Frontal cortex (tissue), 4 donors: Measurements from ENCODE around the gene EFCAB12. TPM values are rescaled to one million over a fixed set of nuclear protein-coding genes. Genes with fewer than 3 reads are reported as not detected.
A peak's percentile ranks its signal among the peaks of the same experiment; 100 is the strongest.

Source experiments
- DNase-seq, 2 donors: peaks; one replicate each; pipeline ENCODE4 v3.0.0; 2012; ENCODE audit warnings: low spot score in 2 of 2
- FAIRE-seq: peaks from 2 replicates; lab custom pipeline; 2012; peaks lifted over from hg19 to GRCh38; lab: Jason Lieb, UNC
- total RNA-seq: library from RNA; depleted of rRNA; stranded (reverse); fragments of >200 nt; gene quantifications from one replicate; pipeline ENCODE4 v1.2.3, GENCODE V29; 2014
- donor health status: control.
- donor health status: control.
- donor health status: control.

EFCAB12 gene
- total RNA-seq: 0.41 TPM

DNA sequence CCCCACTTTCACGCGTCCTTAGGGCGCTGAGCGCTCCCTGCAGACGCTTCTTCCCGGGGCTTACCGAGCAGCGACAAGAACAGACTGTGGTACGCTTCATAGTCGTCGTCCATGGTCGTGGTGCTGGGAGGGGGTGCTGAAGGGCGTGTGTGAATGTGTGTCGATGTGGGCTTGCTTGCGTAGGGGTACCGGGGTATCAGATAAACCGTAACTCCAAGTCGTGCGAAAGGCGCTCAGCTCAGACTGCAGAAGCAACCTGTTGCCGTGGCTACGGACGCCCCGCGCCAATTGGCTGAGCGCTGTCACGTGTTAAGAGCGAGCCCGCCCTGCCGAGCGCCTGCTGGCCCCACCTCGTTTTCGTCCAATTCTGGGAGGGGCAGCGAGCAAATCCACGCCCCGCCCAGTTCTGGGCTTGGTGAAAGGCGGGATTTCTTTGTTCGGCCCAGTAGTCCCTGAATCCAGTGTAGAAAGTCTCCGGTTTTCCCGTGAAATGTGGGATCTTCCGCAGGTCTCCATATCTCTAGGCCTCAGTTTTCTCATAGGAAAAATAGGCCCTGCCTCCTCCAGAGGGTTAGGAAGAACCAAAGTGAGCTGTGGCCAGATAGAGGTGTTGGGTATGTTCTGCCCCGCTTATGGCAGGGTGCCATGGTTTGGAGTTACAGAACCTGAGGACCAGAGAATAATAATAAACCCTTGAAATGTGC is at the start of gene EFCAB12:
Gene EFCAB12, minus strand, starts transcription at position 261 of the 704 bp plus-strand sequence. Its CDS starts 148 bp downstream, at position 113.
- peak; percentile 42 for FAIRE-seq
- DNase-seq: peak; percentile 81 to 92

DNA sequence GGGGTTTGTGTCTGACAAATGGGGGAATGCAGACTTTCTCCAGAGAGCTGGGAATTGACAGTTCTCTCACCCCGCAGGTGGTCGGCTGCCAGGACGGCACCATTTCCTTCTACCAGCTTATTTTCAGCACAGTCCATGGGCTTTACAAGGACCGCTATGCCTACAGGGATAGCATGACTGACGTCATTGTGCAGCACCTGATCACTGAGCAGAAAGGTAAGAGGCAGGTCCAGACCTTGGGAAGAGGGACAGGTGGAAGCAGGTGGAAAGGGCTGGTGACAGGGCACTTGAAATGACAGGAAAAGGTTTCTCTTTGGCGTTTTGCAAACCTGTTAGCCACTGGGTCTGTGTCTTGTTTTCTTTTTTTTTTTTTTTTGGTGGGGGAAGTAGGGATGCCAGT is 48.1 kb upstream of the EFCAB12 start:
- FAIRE-seq (no peak), DNase-seq (no peak)

DNA sequence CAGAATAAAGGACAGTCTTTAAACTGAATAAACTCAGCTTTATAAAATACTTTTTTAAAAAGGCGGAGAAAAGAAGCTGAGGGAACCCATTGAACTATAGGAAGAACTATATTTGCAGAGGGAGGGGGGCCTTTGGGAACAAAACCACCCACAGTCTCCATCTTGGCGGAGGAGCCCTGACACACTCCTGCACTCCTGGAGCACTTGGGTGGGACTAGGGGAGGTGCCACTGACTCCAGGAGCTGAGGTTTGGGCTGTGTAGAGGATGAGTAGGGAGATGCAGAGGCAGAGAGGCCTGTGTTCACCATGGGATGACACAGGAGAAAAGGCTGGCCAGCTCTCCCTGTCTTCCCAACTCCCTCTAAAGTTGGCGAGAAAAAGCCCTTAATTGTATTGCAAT is 47.4 kb upstream of the EFCAB12 start:
- no peak for FAIRE-seq
- DNase-seq: no peak

DNA sequence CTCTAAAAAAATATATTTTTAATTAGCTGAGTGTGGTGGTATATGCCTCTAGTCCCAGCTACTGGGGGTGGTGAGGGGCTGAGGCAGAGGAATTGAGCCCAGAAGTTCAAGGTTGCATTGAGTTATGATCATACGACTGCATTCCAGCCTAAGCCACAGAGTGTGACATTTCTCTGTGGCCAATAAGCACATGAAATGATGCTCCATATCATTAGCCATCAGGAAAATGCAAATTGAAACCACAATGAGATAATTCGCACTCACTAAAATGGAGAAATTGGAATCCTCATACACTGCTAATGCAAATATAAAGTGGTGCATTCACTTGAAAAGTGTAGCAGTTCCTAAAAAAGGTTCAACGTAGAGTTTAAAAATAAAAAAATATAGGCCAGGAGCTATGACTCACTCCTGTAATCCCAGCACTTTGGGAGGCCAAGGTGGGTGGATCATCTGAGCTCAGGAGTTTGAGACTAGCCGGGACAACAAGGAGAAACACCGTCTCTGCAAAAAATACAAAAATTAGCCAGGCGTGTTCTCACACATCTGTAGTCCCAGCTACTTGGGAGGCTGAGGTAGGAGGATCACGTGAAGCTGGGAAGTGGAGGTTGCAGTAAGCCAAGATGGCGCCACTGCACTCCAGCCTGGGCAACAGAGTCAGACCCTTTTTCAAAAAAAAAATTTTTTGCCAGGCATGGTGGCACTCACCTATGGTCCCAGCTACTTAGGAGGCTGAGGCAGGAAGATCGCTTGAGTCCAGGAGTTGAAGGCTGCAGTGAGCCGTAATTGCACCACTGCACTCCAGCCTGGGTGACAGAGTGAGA is 46.8 kb upstream of the EFCAB12 start:
- DNase-seq (no peak), FAIRE-seq (no peak)

DNA sequence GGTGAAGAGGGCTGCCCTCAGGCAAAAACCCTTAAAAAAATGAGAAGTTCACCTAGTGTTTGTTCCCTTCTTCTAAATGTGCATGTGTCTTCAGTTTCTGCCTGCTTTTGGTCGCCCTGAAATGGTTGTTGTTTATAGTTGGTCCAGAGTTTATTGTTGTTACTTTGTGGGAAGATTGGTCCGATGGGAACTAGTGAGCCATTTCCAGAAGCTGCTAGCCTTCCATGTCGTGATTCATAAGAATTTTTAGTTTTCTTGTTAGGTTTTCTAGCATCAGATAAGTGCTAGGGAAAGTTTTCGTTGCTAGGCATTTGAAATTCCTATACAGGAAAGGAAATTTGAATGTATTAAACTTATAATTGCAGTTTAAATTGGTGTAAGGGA is 45.3 kb upstream of the EFCAB12 start:
- DNase-seq (no peak), FAIRE-seq (no peak)

DNA sequence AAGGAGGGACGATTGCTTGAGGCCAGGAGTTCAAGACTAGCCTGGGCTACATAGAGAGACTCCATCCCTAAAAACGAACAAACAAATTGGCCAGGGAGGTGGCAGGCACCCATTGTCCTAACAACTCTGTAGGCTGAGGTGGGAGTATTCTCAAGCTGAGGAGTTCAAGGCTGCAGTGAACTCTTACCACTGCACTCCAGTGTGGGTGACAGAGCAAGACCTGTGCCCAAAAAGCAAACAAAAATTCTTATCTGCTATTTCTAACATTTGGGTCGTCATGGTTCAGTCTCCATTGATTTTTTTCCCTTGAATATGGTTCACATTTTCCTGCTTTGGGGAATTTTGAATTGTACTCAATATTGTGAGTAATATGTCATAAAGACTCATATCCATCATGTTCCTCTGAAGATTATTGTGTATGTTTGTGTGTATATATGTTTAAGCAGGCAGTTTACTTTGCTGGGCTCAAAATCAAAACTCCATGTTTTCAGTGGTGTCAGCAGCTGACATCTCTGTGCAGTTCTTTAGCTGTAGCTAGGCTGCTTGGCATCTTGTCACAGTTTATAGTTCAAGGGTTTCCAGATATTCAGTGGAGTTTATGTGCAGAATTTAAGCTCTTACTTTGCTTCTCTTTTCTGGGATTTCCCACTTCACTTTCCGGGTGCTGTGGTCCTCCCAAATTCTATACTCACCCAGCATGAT is 44.8 kb upstream of the EFCAB12 start:
- no peak for FAIRE-seq

DNA sequence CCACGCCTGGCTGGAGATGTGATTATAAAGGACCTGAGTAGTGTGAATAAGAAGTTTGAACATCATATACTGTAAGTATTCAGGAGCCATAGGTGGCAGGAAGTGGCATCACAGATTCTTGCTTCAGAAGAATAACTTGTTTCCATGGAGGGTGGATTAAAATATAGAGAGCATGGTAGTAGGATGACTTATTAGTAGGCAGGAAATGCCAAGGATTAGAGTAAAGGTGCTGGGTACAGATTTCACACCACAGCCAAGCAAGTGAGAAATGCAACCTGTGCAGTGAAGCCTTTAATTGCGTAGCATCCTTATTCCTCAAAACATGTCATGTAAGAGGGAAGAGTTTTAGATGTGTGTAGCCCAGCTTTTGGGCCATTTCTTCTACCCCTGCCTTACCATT is 42.4 kb upstream of the EFCAB12 start:
- no peak for DNase-seq
- no peak for FAIRE-seq

More for the DNA sequence above, 44.8 kb upstream of the EFCAB12 start:
- no peak for DNase-seq

DNA sequence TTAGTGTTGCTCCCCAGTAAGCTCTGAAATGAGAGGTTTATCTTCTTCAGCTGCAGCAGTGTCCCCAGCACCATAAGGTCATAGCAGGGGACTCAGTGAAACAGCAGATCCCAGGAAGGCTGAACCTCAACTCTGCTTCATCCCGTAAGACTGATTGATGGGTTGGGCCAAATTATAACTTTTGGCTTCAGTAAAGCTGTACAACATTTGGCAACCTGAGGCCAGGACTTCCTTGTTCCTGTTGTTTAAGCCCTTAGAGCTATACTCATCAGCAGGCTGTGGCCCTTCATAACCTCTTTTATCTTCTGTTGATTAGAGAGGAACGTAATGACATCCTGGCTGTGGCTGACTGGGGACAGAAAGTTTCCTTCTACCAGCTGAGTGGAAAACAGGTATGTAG is 40.6 kb upstream of the EFCAB12 start:
- DNase-seq (no peak), FAIRE-seq (no peak)

DNA sequence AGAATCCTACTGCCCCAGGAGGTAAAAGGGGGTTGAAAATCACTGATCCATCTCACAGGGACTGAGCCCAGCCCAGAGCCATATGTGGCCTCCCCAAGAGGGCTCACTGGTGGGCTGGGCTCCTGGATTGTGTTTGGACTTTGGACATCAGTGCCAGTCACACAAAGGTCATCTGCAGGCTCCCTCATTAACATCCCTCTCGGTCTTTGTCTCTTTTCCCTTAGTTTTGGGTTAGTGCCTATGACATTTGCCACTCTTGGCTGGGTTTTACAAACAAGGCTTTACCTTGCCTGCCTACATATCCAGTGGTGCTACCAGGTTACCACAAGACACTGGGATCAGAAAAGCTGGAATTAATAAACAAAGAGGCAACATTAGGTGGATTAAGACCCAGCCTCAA is 39.5 kb upstream of the EFCAB12 start:
- FAIRE-seq (no peak), DNase-seq (no peak)

DNA sequence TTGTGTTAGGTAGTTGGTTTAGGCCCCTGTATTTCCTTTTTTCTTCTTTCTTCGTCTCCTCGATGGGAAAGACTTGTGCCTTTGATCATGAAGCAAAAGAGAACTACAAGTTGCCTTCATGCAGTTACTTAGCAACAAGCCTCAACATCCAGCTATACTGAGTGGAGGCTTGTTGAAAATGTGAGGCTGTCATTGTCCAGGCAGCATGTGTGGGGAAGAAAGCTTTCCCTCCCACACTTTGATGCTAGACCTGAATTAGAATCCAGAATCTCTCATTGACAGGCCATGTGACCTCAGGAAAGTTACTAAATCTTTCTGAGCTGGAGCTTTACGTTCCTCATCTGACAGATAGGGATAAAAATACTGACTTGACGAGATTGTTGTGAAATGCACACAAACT is 35.3 kb upstream of the EFCAB12 start:
- FAIRE-seq: no peak
- peak in 1 of 2 donors; percentile 33 for DNase-seq

DNA sequence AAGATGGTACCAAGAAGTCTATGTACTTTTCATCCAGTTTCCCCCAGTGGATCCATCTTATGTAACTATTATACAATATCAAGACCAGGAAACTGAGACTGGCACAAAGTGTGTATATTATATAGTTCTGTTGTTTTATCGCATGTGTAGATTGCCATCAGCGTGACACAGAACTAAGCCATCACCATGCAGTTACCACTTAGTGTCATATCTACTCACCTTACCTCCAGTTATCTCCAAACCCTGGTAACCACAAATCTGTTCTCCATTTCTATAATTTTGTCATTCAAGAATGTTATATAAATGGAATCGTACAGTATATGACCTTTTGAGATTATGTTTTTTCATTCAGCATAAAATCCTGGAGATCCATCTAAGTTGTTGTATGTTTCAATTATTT is 34.7 kb upstream of the EFCAB12 start:
- FAIRE-seq: no peak
- no peak for DNase-seq

DNA sequence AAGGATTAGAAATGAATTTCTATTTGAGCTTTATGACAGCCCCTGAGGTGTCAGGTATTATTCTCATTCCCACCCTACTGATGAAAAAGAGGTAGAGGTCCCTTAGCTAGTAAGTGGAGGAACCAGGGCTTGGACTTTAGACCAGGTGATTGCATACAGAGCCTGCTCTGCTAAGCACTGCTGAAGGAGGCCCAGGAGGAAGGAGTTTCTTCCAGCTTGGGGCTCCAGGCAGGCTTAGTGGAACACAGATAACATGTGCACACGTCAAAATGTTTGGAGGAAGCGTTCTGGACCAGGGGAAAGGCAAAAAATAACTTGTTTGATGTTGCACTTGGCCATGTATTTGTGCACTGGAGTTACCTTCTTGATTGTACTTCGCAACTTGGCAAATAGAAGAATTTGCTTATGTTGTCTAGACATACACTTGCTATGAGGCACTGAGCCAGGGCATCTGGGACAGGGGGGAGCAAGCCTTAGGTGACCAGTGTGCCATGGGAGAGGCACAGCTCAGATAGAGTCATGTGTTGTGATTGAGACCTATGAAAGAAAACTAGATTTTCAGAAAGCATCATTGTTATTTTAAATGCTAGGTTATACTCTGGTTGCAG is 34.0 kb upstream of the EFCAB12 start:
- no peak for DNase-seq
- no peak for FAIRE-seq

DNA sequence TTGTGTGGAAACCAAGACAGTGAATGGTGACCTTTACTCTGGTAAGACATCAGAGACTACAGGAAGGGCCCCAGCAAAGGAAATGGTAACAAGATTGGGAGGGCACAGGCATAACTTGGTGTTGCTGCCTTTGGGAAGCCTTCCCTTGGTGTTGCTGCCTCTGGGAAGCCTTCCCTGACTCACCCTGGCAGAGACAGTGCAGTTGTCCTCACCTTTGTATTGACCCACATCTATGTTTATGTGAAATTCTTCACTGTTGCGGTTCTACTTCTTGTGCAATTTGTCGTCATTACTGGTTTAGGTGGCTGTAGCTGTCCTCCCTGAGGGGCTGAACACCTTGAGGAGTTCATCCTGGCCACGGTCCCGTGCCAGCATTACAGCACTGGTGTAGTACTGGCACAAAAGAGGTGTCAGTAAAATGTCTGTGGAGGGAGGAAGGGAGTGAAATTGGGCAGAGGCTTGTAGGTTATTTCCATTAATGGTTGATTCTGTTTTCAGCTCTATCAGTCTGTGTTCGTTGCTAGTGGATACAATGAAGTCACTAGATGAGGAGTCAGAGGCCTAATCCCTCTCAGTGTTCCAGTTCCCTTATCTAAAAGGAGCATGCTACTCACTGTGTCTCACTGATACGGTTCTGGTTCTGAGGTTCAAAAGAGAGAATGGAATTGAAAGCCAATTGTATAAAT is 33.2 kb upstream of the EFCAB12 start:
- FAIRE-seq (no peak), DNase-seq (no peak)

DNA sequence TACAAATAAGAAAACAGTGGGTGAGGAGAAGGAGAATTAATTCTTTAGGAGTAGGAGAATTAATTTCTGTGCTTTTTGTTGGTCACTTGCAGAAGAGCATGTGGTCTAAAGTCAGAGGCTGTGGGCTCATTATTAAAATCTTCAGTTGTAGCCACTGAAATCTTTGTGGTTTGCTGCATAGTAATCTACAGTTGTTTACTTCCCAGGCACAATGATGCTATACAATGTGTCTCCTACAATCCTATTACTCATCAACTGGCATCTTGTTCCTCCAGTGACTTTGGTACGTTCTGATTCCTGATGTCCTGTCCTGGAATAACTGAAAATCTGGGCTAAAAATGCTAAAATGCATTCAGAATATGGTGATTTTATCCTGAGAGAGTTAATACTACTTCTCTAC is 32.6 kb upstream of the EFCAB12 start:
- no peak for FAIRE-seq

DNA sequence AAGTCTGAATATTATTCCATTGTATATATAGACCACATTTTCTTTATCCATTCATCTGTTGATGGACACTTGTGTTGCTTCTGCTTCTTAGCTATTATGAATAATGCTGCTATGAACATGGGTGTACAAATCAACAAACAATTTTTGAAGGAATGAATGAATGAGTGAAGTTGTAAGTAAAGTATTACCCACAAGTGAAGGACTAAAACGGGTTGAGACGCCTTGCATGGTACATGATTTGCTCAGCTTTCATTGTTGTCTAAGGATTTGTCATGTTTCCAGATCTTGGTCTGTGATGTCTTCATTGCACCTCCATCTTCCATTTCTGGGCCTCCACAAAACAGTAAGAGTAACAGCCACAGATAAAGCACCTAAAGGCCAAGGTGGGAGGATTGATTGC is 32.1 kb upstream of the EFCAB12 start:
- DNase-seq (no peak), FAIRE-seq (no peak)

More for the DNA sequence above, 32.6 kb upstream of the EFCAB12 start:
- DNase-seq: no peak

DNA sequence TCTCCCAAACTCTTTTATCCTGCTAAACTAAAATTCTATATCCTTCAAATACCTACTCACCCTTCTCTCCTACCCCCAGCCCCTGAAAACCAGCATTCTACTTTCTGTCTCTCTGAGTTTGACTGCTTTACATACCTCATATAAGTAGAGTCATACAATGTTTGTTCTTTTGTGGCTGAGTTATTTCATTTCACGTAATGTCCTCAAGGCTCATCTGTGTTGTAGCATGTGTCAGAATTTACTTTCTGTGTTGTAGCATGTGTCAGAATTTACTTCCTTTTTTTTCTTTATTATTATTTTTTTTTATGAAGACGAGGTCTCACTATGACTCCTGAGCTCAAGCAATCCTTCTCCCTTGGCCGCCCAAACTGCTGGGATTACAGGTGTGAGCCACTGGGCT is 31.7 kb upstream of the EFCAB12 start:
- DNase-seq (no peak), FAIRE-seq (no peak)

DNA sequence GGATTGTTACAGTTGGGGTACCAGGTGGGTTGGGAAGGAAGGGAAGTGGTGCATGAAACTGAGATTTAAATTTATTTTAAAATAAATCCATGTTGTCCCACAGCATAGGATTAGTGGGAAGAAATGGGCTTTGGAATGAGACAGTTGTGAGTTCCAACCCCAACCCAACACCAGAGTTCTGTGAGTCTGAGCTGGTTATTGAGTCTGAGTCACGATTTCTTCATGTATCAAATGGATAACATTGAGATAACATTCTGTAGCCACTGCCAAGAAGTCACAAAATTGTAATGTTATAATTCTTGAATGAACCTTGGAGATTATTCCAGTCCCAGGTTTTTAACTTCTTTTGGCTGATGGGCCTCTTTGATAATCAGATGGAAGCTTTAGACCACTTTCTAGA is 25.3 kb upstream of the EFCAB12 start:
- no peak for DNase-seq
- FAIRE-seq: no peak

DNA sequence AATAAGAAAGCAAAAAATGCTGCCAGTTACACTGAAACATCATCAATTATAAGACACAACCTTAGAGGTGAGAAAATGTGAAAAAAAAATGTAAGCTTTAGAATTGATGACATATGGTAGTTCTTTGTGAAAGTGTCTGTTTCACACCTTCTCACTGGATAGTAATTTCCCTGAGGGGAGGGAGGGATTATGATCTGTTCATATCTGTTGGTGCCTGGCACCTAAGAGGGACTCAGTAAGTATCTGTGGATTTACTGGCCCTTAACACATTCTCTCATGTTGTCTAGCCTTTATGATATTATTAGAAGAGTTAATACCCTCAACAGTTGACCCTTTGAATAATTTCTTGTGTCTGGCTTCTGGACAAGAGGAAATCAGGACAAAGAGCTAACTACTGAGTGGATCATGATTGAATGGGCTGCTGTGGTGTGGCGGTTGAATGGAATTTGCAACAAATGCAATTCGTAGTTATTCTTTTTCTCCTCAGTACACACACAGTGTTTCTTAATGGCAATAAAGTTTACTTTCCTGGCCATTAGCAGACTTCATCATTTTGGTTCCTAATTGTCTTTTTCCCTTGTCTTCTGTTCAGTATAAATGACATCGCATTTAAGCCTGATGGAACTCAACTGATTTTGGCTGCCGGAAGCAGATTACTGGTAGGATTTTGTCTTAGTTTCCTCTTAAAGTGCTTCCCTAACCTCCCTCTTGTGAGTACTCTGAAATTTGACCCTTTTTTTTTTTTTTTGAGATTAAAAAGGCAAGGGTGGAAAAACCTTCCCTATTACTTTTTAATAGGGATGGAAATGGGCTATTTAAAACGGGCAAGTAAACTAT is 21.1 kb upstream of the EFCAB12 start:
- DNase-seq (no peak), FAIRE-seq (no peak)
